GM23338 (cell line): ENCODE results near the gene ARHGAP42. TPM values are rescaled to one million over a fixed set of nuclear protein-coding genes. Genes with fewer than 3 reads are reported as not detected.
A peak's percentile ranks its signal among the peaks of the same experiment; 100 is the strongest.

Source experiments
- ATAC-seq: fragments of 200-7000 bp; cut with Tn5 transposase; 3 replicates; pipeline ENCODE4 v1.9.1; 2020
- DNase-seq: peaks from one replicate; pipeline ENCODE4 v3.0.0-alpha.2; 2015; ENCODE audit warnings: low spot score
- H2AFZ ChIP-seq: fragments of 200-600 bp; sonication (generic); 2 replicates; pipeline ENCODE4 v1.8.0; 2016; ENCODE audit warnings: antibody characterized with exemption, mild to moderate bottlenecking, moderate library complexity
- H3F3A ChIP-seq: fragments of 200-600 bp; sonication (generic); replicated peaks from 2 replicates; pipeline ENCODE4 v1.8.0; 2017; ENCODE audit warnings: antibody characterized with exemption, mixed run types, low read depth
- H3K27ac ChIP-seq: fragments of 200-600 bp; sonication (generic); 2 replicates; pipeline ENCODE4 v1.6.1; 2016; ENCODE audit warnings: low read depth
- H3K27me3 ChIP-seq: fragments of 200-600 bp; sonication (generic); 2 replicates; pipeline ENCODE4 v1.8.0; 2016; ENCODE audit warnings: mild to moderate bottlenecking, mixed run types, moderate library complexity; ENCODE audit not compliant: insufficient read depth
- H3K36me3 ChIP-seq: fragments of 200-600 bp; sonication (generic); 2 replicates; pipeline ENCODE4 v1.8.0; 2016; ENCODE audit warnings: mild to moderate bottlenecking; ENCODE audit not compliant: insufficient read depth
- H3K4me1 ChIP-seq: fragments of 200-600 bp; sonication (generic); 2 replicates; pipeline ENCODE4 v1.8.0; 2016; ENCODE audit warnings: mild to moderate bottlenecking, moderate library complexity; ENCODE audit not compliant: insufficient read depth
- H3K4me2 ChIP-seq: fragments of 200-600 bp; sonication (generic); 2 replicates; pipeline ENCODE4 v1.7.1; 2017; ENCODE audit warnings: mixed run types
- H3K4me3 ChIP-seq: fragments of 200-600 bp; sonication (generic); 2 replicates; pipeline ENCODE4 v1.6.1; 2016; ENCODE audit warnings: mixed run types
- H3K79me2 ChIP-seq: fragments of 200-600 bp; sonication (generic); replicated peaks from 2 replicates; pipeline ENCODE4 v1.8.0; 2017; ENCODE audit warnings: mild to moderate bottlenecking; ENCODE audit not compliant: insufficient read depth
- H3K9me2 ChIP-seq: fragments of 200-600 bp; sonication (generic); 2 replicates; pipeline ENCODE4 v1.8.0; 2017; ENCODE audit not compliant: insufficient read depth
- H4K20me1 ChIP-seq: fragments of 200-600 bp; sonication (generic); replicated peaks from 2 replicates; pipeline ENCODE4 v1.8.0; 2017; ENCODE audit warnings: mild to moderate bottlenecking; ENCODE audit not compliant: insufficient read depth
- H3K27ac Mint-ChIP-seq: 2 replicates; pipeline ENCODE4 v1.8.0; 2020; ENCODE audit warnings: inconsistent platforms, mild to moderate bottlenecking, moderate library complexity, mixed read lengths
- H3K27me3 Mint-ChIP-seq: 3 replicates; pipeline ENCODE4 v1.8.0; 2022; ENCODE audit warnings: low read depth, mild to moderate bottlenecking, moderate library complexity, mixed read lengths, inconsistent platforms; ENCODE audit not compliant: insufficient read depth, poor library complexity
- H3K36me3 Mint-ChIP-seq: 3 replicates; pipeline ENCODE4 v1.8.0; 2021; ENCODE audit warnings: low read depth, mild to moderate bottlenecking, inconsistent platforms, moderate library complexity, mixed read lengths
- H3K4me1 Mint-ChIP-seq: 3 replicates; pipeline ENCODE4 v1.8.0; 2020; ENCODE audit warnings: mild to moderate bottlenecking, inconsistent platforms, mixed read lengths
- H3K4me3 Mint-ChIP-seq: 3 replicates; pipeline ENCODE4 v1.8.0; 2021; ENCODE audit warnings: moderate library complexity, mild to moderate bottlenecking, inconsistent platforms, mixed read lengths
- H3K9me3 Mint-ChIP-seq: 3 replicates; pipeline ENCODE4 v1.8.0; 2020; ENCODE audit warnings: moderate library complexity, mild to moderate bottlenecking, inconsistent platforms, mixed read lengths
- CREB1 ChIP-seq: fragments of 250-450 bp; sonication (Bioruptor Pico); IDR thresholded peaks from 2 replicates; pipeline ENCODE4 v1.5.0; 2020; ENCODE audit warnings: low read depth, mild to moderate bottlenecking, moderate library complexity
- CTCF ChIP-seq, 2 experiments: fragments of 200-600 bp in 1 of 2; sonication (generic) in 1 of 2; conservative IDR thresholded peaks; 2 replicates each; pipeline versions ENCODE4 v1.5.1 to v1.6.1; 2016 to 2017; ENCODE audit warnings: antibody characterized with exemption in 2 of 2, low read depth in 2 of 2, mild to moderate bottlenecking in 2 of 2, moderate library complexity in 1 of 2
- EZH2 ChIP-seq: fragments of 200-600 bp; sonication (generic); IDR thresholded peaks from one replicate; pipeline ENCODE4 v1.8.0; 2017; ENCODE audit warnings: antibody characterized with exemption, mild to moderate bottlenecking, low read depth; ENCODE audit not compliant: unreplicated experiment
- EZH2phosphoT487 ChIP-seq: fragments of 200-600 bp; sonication (generic); IDR thresholded peaks from one replicate; pipeline ENCODE4 v1.8.1; 2018; ENCODE audit warnings: antibody characterized with exemption; ENCODE audit not compliant: unreplicated experiment
- JUNB ChIP-seq: IDR thresholded peaks from one replicate; pipeline ENCODE4 v1.6.1; 2016; ENCODE audit warnings: antibody characterized with exemption; ENCODE audit not compliant: unreplicated experiment
- NANOG ChIP-seq: IDR thresholded peaks from 2 replicates; pipeline ENCODE4 v1.6.1; 2016; ENCODE audit warnings: antibody characterized with exemption, borderline replicate concordance
- POLR2AphosphoS5 ChIP-seq: IDR thresholded peaks from 2 replicates; pipeline ENCODE4 v1.6.1; 2016; ENCODE audit warnings: antibody characterized with exemption, low read depth
- REST ChIP-seq: IDR thresholded peaks from one replicate; pipeline ENCODE4 v1.6.1; 2018; ENCODE audit warnings: antibody characterized with exemption; ENCODE audit not compliant: unreplicated experiment
- STAT1 ChIP-seq: IDR thresholded peaks from one replicate; pipeline ENCODE4 v1.6.1; 2016; ENCODE audit warnings: antibody characterized with exemption; ENCODE audit not compliant: unreplicated experiment
- ZNF114 ChIP-seq: fragments of 250-450 bp; sonication (Bioruptor Pico); IDR thresholded peaks from 2 replicates; pipeline ENCODE4 v1.5.0; 2020; ENCODE audit warnings: mild to moderate bottlenecking, moderate library complexity
- ZNF331 ChIP-seq: fragments of 250-450 bp; sonication (Bioruptor Pico); IDR thresholded peaks from 2 replicates; pipeline ENCODE4 v1.5.0; 2020; ENCODE audit warnings: low read depth, mild to moderate bottlenecking, moderate library complexity
- ZNF462 ChIP-seq: fragments of 250-450 bp; sonication (Bioruptor Pico); IDR thresholded peaks from 2 replicates; pipeline ENCODE4 v1.5.0; 2020; ENCODE audit warnings: mild to moderate bottlenecking, moderate library complexity
- polyA plus RNA-seq: library from polyadenylated mRNA; unstranded; fragments of >200 nt; fragmentation: Nextera tagmentation; extraction: Ambion mirVana; gene quantifications from 2 replicates; pipeline ENCODE4 v1.2.1, GENCODE V29; 2016
- total RNA-seq: library from RNA; depleted of rRNA; stranded (reverse); fragments of >200 nt; shearing (Covaris generic); gene quantifications from 2 replicates; pipeline ENCODE4 v1.2.3, GENCODE V29; 2014

Gene ARHGAP42
- total and polyA plus RNA-seq, 2 experiments from 2014 or later, result 23.7 to 35.7 TPM

- TF ChIP-seq REST (no peak), CTCF (conservative IDR thresholded peaks at IDR 0.05; ENCODE audit: low read depth in 2 of 2) (no peak), STAT1 (no peak), POLR2AphosphoS5 (no peak), EZH2phosphoT487 (no peak), NANOG (no peak), ZNF114 (CRISPR knock-in tag) (no peak)
Observed at GRCh38 chr11:100925935-100926334, 238.8 kb downstream of the ARHGAP42 start (continued).

GRCh38 chr11:100927579-100927978 lies 240.5 kb downstream of the ARHGAP42 start:
- Histone ChIP-seq H3K79me2 (no peaks in the 10 kb centered on the region), H3K4me1 (no peaks in the 10 kb centered on the region), H4K20me1 (no peaks in the 10 kb centered on the region), H3K9me2 (no peaks in the 10 kb centered on the region), H3K4me2 (no peak overlapping the region), H3K36me3 (no peaks in the 10 kb centered on the region), H3K27me3 (no peaks in the 10 kb centered on the region), H2AFZ (no peak overlapping the region), H3K4me3 (no peak overlapping the region), H3K27ac (no peak overlapping the region), H3F3A (no peaks in the 10 kb centered on the region)
- Mint-ChIP-seq H3K4me1 (peaks cover 5% of the 10 kb centered on the region; the same call in 2 of the 3 replicates), H3K4me3 (no peak overlapping the region), H3K36me3 (no peaks in the 10 kb centered on the region), H3K27ac (no peak overlapping the region), H3K9me3 (no peaks in the 10 kb centered on the region), H3K27me3 (no peaks in the 10 kb centered on the region)
- no peak for ATAC-seq
- peak; percentile 25 for DNase-seq
- no peak for TF ChIP-seq ZNF114 (CRISPR knock-in tag)
- TF ChIP-seq STAT1, result no peak
- TF ChIP-seq EZH2phosphoT487, result no peak
- no peak for TF ChIP-seq ZNF462 (CRISPR knock-in tag)
- no peak for TF ChIP-seq NANOG
- TF ChIP-seq JUNB, result no peak
- TF ChIP-seq ZNF331 (CRISPR knock-in tag), result no peak
- TF ChIP-seq EZH2, result no peak
- TF ChIP-seq CREB1 (CRISPR knock-in tag), result no peak
